Stomach (tissue), 9 donors: ENCODE data around the gene SACS. TPM values are rescaled to one million over a fixed set of nuclear protein-coding genes. Genes with fewer than 3 reads are reported as not detected.
"Not testable (repeated sequence)": the region's sequence is repeated elsewhere in the genome, so short reads cannot be mapped to it uniquely, and the experiment has no call there.

Source experiments
- DNase-seq, 2 donors: peaks; one replicate each; pipeline versions ENCODE4 v3.0.0 to v3.0.0-alpha.2; 2013 to 2019
- H3K27ac ChIP-seq, 5 donors: fragments of 200-600 bp in 4 of 5; sonication (generic) in 4 of 5; one replicate each; pipeline ENCODE4 v1.5.1; 2013 to 2019; ENCODE audit warnings: mild to moderate bottlenecking in 1 of 5, moderate library complexity in 1 of 5
- H3K27me3 ChIP-seq, 3 donors: fragments of 200-600 bp; sonication (generic); one replicate each; pipeline ENCODE4 v1.5.1; 2017 to 2019; ENCODE audit warnings: mixed run types in 1 of 3
- H3K36me3 ChIP-seq, 4 donors: fragments of 200-600 bp; sonication (generic); 1 replicate in 3 of 4; 2 replicates in 1 of 4; pipeline ENCODE4 v1.5.1; 2016 to 2019
- H3K4me1 ChIP-seq, 4 donors: fragments of 200-600 bp; sonication (generic); one replicate each; pipeline ENCODE4 v1.5.1; 2016 to 2019
- H3K4me3 ChIP-seq, 4 donors: fragments of 200-600 bp; sonication (generic) in 3 of 4; one replicate each; pipeline ENCODE4 v1.5.1; 2016 to 2019; ENCODE audit warnings: mild to moderate bottlenecking in 1 of 4
- H3K9me3 ChIP-seq, 4 donors: fragments of 200-600 bp; sonication (generic); one replicate each; pipeline ENCODE4 v1.5.1; 2016 to 2019
- EP300 ChIP-seq: sonication (generic); formaldehyde crosslinking; IDR thresholded peaks from one replicate; pipeline ENCODE4 v1.6.1; 2017; ENCODE audit warnings: antibody characterized with exemption
- POLR2A ChIP-seq, 4 donors: fragments of 450-650 bp; IDR thresholded peaks; one replicate each; pipeline ENCODE4 v1.6.1; 2016; ENCODE audit warnings: antibody characterized with exemption in 4 of 4, control low read depth in 2 of 4, mild to moderate bottlenecking in 1 of 4, moderate library complexity in 1 of 4
- POLR2AphosphoS5 ChIP-seq, 3 donors: sonication (generic); formaldehyde crosslinking; IDR thresholded peaks; one replicate each; pipeline ENCODE4 v1.6.1; 2016; ENCODE audit warnings: antibody characterized with exemption in 3 of 3
- WGBS, 5 donors: extraction: QIAGEN DNeasy Blood & Tissue Kit in 3 of 5; methylation state at CpG; one replicate each; pipeline versions ENCODE4 v1.1.5 to v1.1.7; 2013 to 2018; 5-methylcytosine and 5-hydroxymethylcytosine counted together
- intact Hi-C: fragments of 100-400 bp; cut with DNase I; formaldehyde crosslinking; loops from one replicate; pipeline ENCODE4 v1.15.1; 2023; ENCODE audit warnings: low total_unique reads
- polyA plus RNA-seq, 3 donors: library from polyadenylated mRNA; stranded (reverse); fragments of 200-250 nt; gene quantifications; one replicate each; pipeline ENCODE4 v1.2.3, GENCODE V29; 2013
- total RNA-seq, 5 donors: library from RNA; depleted of rRNA; stranded (reverse); fragments of >200 nt; gene quantifications; one replicate each; pipeline versions ENCODE4 v1.1.0 to v1.2.3, GENCODE V29; 2014 to 2016
- TF ChIP-seq, protein P1 (sequence below), 7 experiments: fragments of 450-650 bp in 4 of 7; fragments of 200-600 bp in 3 of 7; sonication (generic) in 3 of 7; IDR thresholded peaks; one replicate each; pipeline ENCODE4 v1.5.1; 2016 to 2019; ENCODE audit warnings: antibody characterized with exemption in 7 of 7, control low read depth in 2 of 7, mild to moderate bottlenecking in 1 of 7
- donor health status: healthy with polysubstance abuse.
- donor health status: Bipolar disorder and iron deficiency.
- donor health status: healthy.

The SACS gene
- total and polyA plus RNA-seq, 8 donors, result 1.1 to 34.0 (median 4.9) TPM

DNA sequence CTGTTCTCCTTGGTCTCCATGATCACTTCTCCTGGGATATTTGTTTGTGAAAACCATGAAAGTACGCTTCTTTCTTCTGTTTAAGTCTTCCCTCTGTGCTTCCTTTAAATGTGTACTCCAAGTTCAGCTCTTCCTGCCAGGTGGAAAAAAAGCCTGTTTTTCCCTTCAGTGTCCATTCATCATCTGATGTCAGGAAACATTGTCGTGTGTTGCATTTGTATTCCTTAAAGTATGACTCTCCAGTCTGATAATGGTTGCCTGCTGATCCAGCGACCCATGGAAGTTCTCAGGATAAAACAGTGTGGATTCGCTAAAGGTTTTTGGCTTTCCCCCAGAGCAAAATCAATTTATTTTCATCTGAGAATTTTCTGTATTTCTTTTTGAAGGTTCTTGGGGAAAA lies 22.3 kb downstream of the SACS start:
- no peak overlapping the region for H3K27ac ChIP-seq
- H3K36me3 ChIP-seq, result no peaks in the 10 kb centered on the region
- no peaks in the 10 kb centered on the region for H3K9me3 ChIP-seq
- 64 to 67% (median 66%) methylated on average over 4 of the region's 4 CpGs for WGBS, 5 donors
- intact Hi-C loops, result no loop called here
- TF ChIP-seq, protein P1, sequence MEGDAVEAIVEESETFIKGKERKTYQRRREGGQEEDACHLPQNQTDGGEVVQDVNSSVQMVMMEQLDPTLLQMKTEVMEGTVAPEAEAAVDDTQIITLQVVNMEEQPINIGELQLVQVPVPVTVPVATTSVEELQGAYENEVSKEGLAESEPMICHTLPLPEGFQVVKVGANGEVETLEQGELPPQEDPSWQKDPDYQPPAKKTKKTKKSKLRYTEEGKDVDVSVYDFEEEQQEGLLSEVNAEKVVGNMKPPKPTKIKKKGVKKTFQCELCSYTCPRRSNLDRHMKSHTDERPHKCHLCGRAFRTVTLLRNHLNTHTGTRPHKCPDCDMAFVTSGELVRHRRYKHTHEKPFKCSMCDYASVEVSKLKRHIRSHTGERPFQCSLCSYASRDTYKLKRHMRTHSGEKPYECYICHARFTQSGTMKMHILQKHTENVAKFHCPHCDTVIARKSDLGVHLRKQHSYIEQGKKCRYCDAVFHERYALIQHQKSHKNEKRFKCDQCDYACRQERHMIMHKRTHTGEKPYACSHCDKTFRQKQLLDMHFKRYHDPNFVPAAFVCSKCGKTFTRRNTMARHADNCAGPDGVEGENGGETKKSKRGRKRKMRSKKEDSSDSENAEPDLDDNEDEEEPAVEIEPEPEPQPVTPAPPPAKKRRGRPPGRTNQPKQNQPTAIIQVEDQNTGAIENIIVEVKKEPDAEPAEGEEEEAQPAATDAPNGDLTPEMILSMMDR (IDR thresholded peaks at IDR 0.05), result no peak
- TF ChIP-seq POLR2AphosphoS5 (IDR thresholded peaks at IDR 0.05) (no peak), EP300 (no peak), POLR2A (IDR thresholded peaks at IDR 0.05) (no peak)
- H3K4me3 ChIP-seq, result no peak overlapping the region
- H3K27me3 ChIP-seq, result no peaks in the 10 kb centered on the region
- peak in 1 of 2 donors; percentile 25 for DNase-seq
- no peaks in the 10 kb centered on the region for H3K4me1 ChIP-seq

DNA sequence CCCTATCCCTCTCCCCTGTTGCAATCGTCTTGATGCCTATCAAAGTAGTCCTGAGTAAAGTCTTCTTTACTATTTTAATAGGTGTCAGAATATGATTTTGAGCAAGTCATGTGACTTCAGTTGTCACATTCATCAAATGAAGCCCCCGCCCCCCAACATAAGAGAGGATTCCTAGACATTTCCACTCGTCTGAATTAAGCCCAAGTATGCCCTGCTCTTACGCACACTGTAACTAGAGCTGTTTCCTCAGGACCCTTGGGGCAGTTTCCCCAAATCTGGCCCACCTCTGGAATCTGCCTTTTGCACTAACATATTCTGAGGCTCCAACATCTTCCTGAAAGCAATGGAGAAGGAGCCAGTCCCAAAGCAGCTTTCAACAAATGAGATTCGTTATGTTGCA lies 25.5 kb downstream of the SACS start:
- Histone ChIP-seq H3K36me3 (no peaks in the 10 kb centered on the region), H3K9me3 (no peaks in the 10 kb centered on the region), H3K27ac (no peak overlapping the region), H3K4me3 (no peak overlapping the region), H3K4me1 (no peaks in the 10 kb centered on the region), H3K27me3 (no peaks in the 10 kb centered on the region)
- 83 to 91% (median 87%) methylated on average over 5 of the region's 5 CpGs for WGBS, 5 donors
- TF ChIP-seq POLR2A (IDR thresholded peaks at IDR 0.05), result no peak
- TF ChIP-seq, protein P1 (IDR thresholded peaks at IDR 0.05), result no peak
- no peak for TF ChIP-seq EP300
- TF ChIP-seq POLR2AphosphoS5 (IDR thresholded peaks at IDR 0.05), result no peak
- intact Hi-C loops, result no loop called here
- no peak for DNase-seq

DNA sequence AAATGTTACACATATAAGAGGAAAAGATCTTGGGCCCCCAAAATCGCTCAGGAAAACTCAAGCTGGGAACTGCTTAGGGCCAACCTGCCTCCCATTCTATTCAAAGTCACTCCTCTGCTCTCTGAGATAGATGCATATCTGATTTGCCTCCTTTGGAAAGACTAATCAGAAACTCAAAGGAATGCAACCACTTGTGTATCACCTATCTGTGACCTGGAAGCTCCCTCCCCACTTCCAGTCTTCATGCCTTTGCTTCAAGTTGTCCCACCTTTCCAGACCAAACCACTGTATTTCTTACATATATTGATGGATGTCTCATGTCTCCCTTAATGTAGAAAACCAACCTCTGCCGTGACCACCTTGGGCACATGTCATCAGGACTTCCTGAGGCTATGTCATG lies 32.3 kb downstream of the SACS start:
- WGBS, 5 donors, result 85 to 96% (median 90%) methylated on average over 2 of the region's 2 CpGs
- H3K4me1 ChIP-seq, H3K27me3 ChIP-seq, intact Hi-C loops, H3K9me3 ChIP-seq, H3K4me3 ChIP-seq, DNase-seq, H3K27ac ChIP-seq, H3K36me3 ChIP-seq: not testable (repeated sequence)

DNA sequence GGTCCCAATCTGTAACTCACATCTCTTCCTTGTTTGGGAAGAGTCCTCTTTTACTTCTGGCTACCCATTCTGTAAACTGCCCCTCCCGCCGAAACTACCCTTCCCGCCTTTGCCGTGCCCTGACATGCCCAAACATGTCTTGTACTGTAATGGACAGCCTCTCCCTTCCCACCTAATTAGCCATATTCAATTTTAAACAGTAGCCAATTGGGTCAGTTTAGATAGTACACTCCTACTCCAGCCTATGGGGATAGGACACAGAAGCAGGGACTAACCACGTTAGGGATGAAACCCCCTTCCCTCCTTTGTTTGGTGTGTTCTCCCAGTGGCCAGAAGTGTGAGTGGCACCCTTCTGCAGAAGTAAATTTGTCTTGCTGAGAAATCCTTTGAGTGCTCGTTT lies 34.2 kb downstream of the SACS start:
- no peaks in the 10 kb centered on the region for H3K27me3 ChIP-seq
- no peak for DNase-seq
- H3K27ac ChIP-seq, result no peak overlapping the region
- no peaks in the 10 kb centered on the region for H3K4me1 ChIP-seq
- H3K9me3 ChIP-seq, result no peaks in the 10 kb centered on the region
- no peaks in the 10 kb centered on the region for H3K36me3 ChIP-seq
- H3K4me3 ChIP-seq, result no peak overlapping the region
- 67 to 90% (median 77%) methylated on average over 6 of the region's 6 CpGs for WGBS, 5 donors
- intact Hi-C loops, result no loop called here
- TF ChIP-seq POLR2AphosphoS5 (IDR thresholded peaks at IDR 0.05), result no peak
- no peak for TF ChIP-seq EP300
- TF ChIP-seq, protein P1 (IDR thresholded peaks at IDR 0.05), result no peak
- no peak for TF ChIP-seq POLR2A (IDR thresholded peaks at IDR 0.05)

DNA sequence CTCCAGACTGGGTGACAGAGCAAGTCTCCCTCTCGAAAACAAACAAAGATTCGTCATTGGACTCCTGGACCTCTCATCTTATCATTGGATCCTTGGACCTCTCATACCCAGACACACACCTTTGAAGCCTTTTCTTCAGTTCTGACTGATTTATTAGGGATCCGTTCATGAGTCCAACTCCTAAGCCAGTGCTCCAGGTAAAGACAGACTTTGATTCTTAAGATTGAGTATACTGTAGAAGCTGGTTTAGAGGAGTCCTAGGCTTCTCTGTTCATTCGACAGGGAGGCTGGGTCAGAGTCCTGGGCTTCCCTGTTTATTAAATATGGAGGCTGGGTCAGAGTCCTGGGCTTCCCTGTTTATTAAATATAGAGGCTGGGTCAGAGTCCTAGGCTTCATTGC lies 38.7 kb downstream of the SACS start:
- Histone ChIP-seq H3K4me1 (no peaks in the 10 kb centered on the region), H3K4me3 (no peak overlapping the region), H3K36me3 (no peaks in the 10 kb centered on the region), H3K9me3 (no peaks in the 10 kb centered on the region), H3K27me3 (no peaks in the 10 kb centered on the region), H3K27ac (no peak overlapping the region)
- intact Hi-C loops, result no loop called here
- 85 to 92% (median 89%) methylated on average over 4 of the region's 4 CpGs for whole genome bisulfite sequencing, 5 donors
- TF ChIP-seq POLR2AphosphoS5 (IDR thresholded peaks at IDR 0.05) (no peak), EP300 (no peak), POLR2A (IDR thresholded peaks at IDR 0.05) (no peak)
- TF ChIP-seq, protein P1 (IDR thresholded peaks at IDR 0.05), result no peak
- no peak for DNase-seq
